Type B pancreatic cell (in vitro differentiated cells): ENCODE results near the gene CAP1. TPM values are rescaled to one million over a fixed set of nuclear protein-coding genes. Genes with fewer than 3 reads are reported as not detected.
A peak's percentile ranks its signal among the peaks of the same experiment; 100 is the strongest.

Experiments used
- DNase-seq: peaks from one replicate; pipeline ENCODE4 v3.0.0; 2021; ENCODE audit warnings: mixed read lengths; ENCODE audit not compliant: unreplicated experiment; ENCODE audit errors: extremely low spot score
- H3K27ac Mint-ChIP-seq: 2 replicates; pipeline ENCODE4 v1.8.0; 2021; ENCODE audit warnings: mild to moderate bottlenecking, mixed read lengths
- H3K27me3 Mint-ChIP-seq: 2 replicates; pipeline ENCODE4 v1.8.0; 2021; ENCODE audit warnings: mixed read lengths
- H3K36me3 Mint-ChIP-seq: 2 replicates; pipeline ENCODE4 v1.8.0; 2021; ENCODE audit warnings: mixed read lengths
- H3K4me1 Mint-ChIP-seq: one replicate; pipeline ENCODE4 v1.8.0; 2021; ENCODE audit warnings: mixed read lengths; ENCODE audit not compliant: unreplicated experiment
- H3K4me3 Mint-ChIP-seq: 2 replicates; pipeline ENCODE4 v1.8.0; 2021; ENCODE audit warnings: mild to moderate bottlenecking, mixed read lengths
- H3K9me3 Mint-ChIP-seq: 2 replicates; pipeline ENCODE4 v1.8.0; 2021; ENCODE audit warnings: mixed read lengths
- CTCF ChIP-seq: fragments of 200-600 bp; sonication (generic); conservative IDR thresholded peaks from 2 replicates; pipeline ENCODE4 v1.5.0; 2021; ENCODE audit warnings: antibody characterized with exemption, mild to moderate bottlenecking
- total RNA-seq: library from RNA; stranded (reverse); gene quantifications from 2 replicates; pipeline ENCODE4 v1.2.1, GENCODE V29; 2021; ENCODE audit warnings: low replicate concordance

Gene CAP1
- total RNA-seq, 1 donor from 2014 or later, result 210 TPM

- Mint-ChIP-seq H3K9me3 (no peaks in the 10 kb centered on the region), H3K27ac (no peak overlapping the region), H3K27me3 (no peaks in the 10 kb centered on the region), H3K36me3 (peaks cover 13% of the 10 kb centered on the region), H3K4me1 (peaks cover 24% of the 10 kb centered on the region), H3K4me3 (no peak overlapping the region)
- no peak for TF ChIP-seq CTCF
- no peak for DNase-seq
These were observed 51.7 kb downstream of the CAP1 start for GRCh38 chr1:40092241-40092640.

- peaks cover 13% of the 10 kb centered on the region for H3K36me3 Mint-ChIP-seq
- no peaks in the 10 kb centered on the region for H3K9me3 Mint-ChIP-seq
- H3K27ac Mint-ChIP-seq, result no peak overlapping the region
These were observed 52.4 kb downstream of the CAP1 start for GRCh38 chr1:40092706-40093639.

GRCh38 chr1:40094466-40095110, 54.1 kb downstream of the CAP1 start:
- Mint-ChIP-seq H3K36me3 (peaks cover 8% of the 10 kb centered on the region), H3K4me1 (peaks cover 29% of the 10 kb centered on the region), H3K27ac (no peak overlapping the region), H3K27me3 (no peaks in the 10 kb centered on the region), H3K9me3 (no peaks in the 10 kb centered on the region), H3K4me3 (no peak overlapping the region)
- no peak for DNase-seq
- TF ChIP-seq CTCF, result no peak

More at GRCh38 chr1:40092706-40093639, 52.4 kb downstream of the CAP1 start:
- Mint-ChIP-seq H3K27me3 (no peaks in the 10 kb centered on the region), H3K4me3 (no peak overlapping the region), H3K4me1 (peaks cover 29% of the 10 kb centered on the region)
- no peak for DNase-seq
- TF ChIP-seq CTCF, result no peak

GRCh38 chr1:40095806-40096205, 55.3 kb downstream of the CAP1 start:
- no peak for TF ChIP-seq CTCF
- peaks cover 4% of the 10 kb centered on the region for H3K27me3 Mint-ChIP-seq
- no peaks in the 10 kb centered on the region for H3K9me3 Mint-ChIP-seq
- no peak for DNase-seq
- H3K36me3 Mint-ChIP-seq, result peaks cover 3% of the 10 kb centered on the region
- H3K4me3 Mint-ChIP-seq, result peak overlapping the region; percentile 57
- no peak overlapping the region for H3K27ac Mint-ChIP-seq
- peaks cover 29% of the 10 kb centered on the region for H3K4me1 Mint-ChIP-seq

- Mint-ChIP-seq H3K27ac (peak overlapping the region; percentile 83), H3K9me3 (no peaks in the 10 kb centered on the region), H3K36me3 (peaks cover 3% of the 10 kb centered on the region), H3K27me3 (peaks cover 7% of the 10 kb centered on the region), H3K4me1 (peaks cover 29% of the 10 kb centered on the region), H3K4me3 (peak overlapping the region; percentile 97)
- no peak for DNase-seq
- no peak for TF ChIP-seq CTCF
These were observed 56.1 kb downstream of the CAP1 start for GRCh38 chr1:40096646-40096976.
